Natural killer cell treated with Interleukin-12 subunit alpha and Interleukin-12 subunit beta and Interleukin-15 and Interleukin-18, amount 100 ng/mL, for 72 hours (primary cell): ENCODE measurements around the gene SAMD4B. TPM values are rescaled to one million over a fixed set of nuclear protein-coding genes. Genes with fewer than 3 reads are reported as not detected.

Source experiments
- total RNA-seq, 2 donors: library from RNA; stranded (reverse); gene quantifications; one replicate each; pipeline ENCODE4 v1.2.3, GENCODE V29; 2022

The SAMD4B gene
- total RNA-seq, 2 donors from 2014 or later, result 81.4 to 95.5 TPM

Other genes with a start within 250 kb of the SAMD4B start
- 10 to 100 TPM; 18.3 to 22.9 TPM for gene PAK4, start 216.6 kb upstream of the SAMD4B start, total RNA-seq
- not detected for gene NCCRP1, start 145.5 kb upstream of the SAMD4B start, total RNA-seq
- gene SYCN, start 138.2 kb upstream of the SAMD4B start, total RNA-seq, result not detected
- not detected for gene IFNL3, start 97.4 kb upstream of the SAMD4B start, total RNA-seq
- not detected for gene IFNL4, start 93.6 kb upstream of the SAMD4B start, total RNA-seq
- not detected for gene IFNL2, start 74.0 kb upstream of the SAMD4B start, total RNA-seq
- gene IFNL1, start 46.0 kb upstream of the SAMD4B start, total RNA-seq, result under 1 TPM in 1 of 2 donors, not detected in 1; 0.36 TPM
- gene LRFN1, start 21.6 kb upstream of the SAMD4B start, total RNA-seq, result 1 to 10 TPM; 2.3 to 4.9 TPM
- gene GMFG, start 6.4 kb upstream of the SAMD4B start, total RNA-seq, result 100 to 1,000 TPM; 185 to 242 TPM
- 10 to 100 TPM; 38.1 to 39.2 TPM for gene PAF1, start 48.7 kb downstream of the SAMD4B start, total RNA-seq
- 10 to 100 TPM; 22.2 to 35.2 TPM for gene MED29, start 49.0 kb downstream of the SAMD4B start, total RNA-seq
- 10 to 100 TPM; 11.2 to 27.8 TPM for gene ZFP36, start 64.4 kb downstream of the SAMD4B start, total RNA-seq
- gene PLEKHG2, start 70.2 kb downstream of the SAMD4B start, total RNA-seq, result 10 to 100 TPM; 30.8 to 68.1 TPM
- 1,000 to 10,000 TPM; 1,544 to 1,854 TPM for gene RPS16, start 93.5 kb downstream of the SAMD4B start, total RNA-seq
- 100 to 1,000 TPM; 164 to 192 TPM for gene SUPT5H, start 103.2 kb downstream of the SAMD4B start, total RNA-seq
- gene TIMM50, start 138.4 kb downstream of the SAMD4B start, total RNA-seq, result 100 to 1,000 TPM in 1 of 2 donors, 10 to 100 TPM in 1; 74.0 to 133 TPM
- under 1 TPM; 0.21 to 0.92 TPM for gene DLL3, start 156.5 kb downstream of the SAMD4B start, total RNA-seq
- not detected for gene SELENOV, start 172.7 kb downstream of the SAMD4B start, total RNA-seq
- gene EID2B, start 190.4 kb downstream of the SAMD4B start, total RNA-seq, result 1 to 10 TPM; 1.9 to 5.4 TPM
- 10 to 100 TPM; 10.4 to 11.4 TPM for gene EID2, start 197.7 kb downstream of the SAMD4B start, total RNA-seq